ENCODE data around the gene TENM4. TPM values are rescaled to one million over a fixed set of nuclear protein-coding genes. Genes with fewer than 3 reads are reported as not detected.

The TENM4 gene
- polyA plus RNA-seq, 1 experiment: 0.39 TPM

GRCh38 chr11:78730267-78730824 lies 710.5 kb downstream of the TENM4 start:
- no peaks in the 10 kb centered on the region for H3K27me3 ChIP-seq (ENCODE audit: control insufficient read depth, insufficient read depth, low read length)
- DNase-seq (ENCODE audit: low read depth): no peak
- no peak for TF ChIP-seq CTCF (IDR thresholded peaks at IDR 0.05; ENCODE audit: insufficient read depth, low read depth, low read length)
- no peaks in the 10 kb centered on the region for H3K36me3 ChIP-seq (ENCODE audit: control insufficient read depth, insufficient read depth, low read length)
- no peak overlapping the region for H3K4me3 ChIP-seq (ENCODE audit: low read depth, low read length)
- CTCF ChIA-PET: interaction anchor here (1.1 to 1.4 kb wide), 2 partner anchors 13 to 15 kb away, joined by 3 to 4 read pairs; no protein-coding TSS in a partner anchor
- POLR2A ChIA-PET: no interaction called here

GRCh38 chr11:78727816-78728215 lies 713.0 kb downstream of the TENM4 start:
- no peak for DNase-seq (ENCODE audit: low read depth)
- ChIA-PET POLR2A (no interaction called here), CTCF (interaction anchor here (0.7 kb wide), 1 partner anchor 216 kb away, joined by 4 read pairs; no protein-coding TSS in a partner anchor)
- Histone ChIP-seq H3K4me3 (ENCODE audit: low read depth, low read length) (no peak overlapping the region), H3K27me3 (ENCODE audit: control insufficient read depth, insufficient read depth, low read length) (no peaks in the 10 kb centered on the region), H3K36me3 (ENCODE audit: control insufficient read depth, insufficient read depth, low read length) (no peaks in the 10 kb centered on the region)
- no peak for TF ChIP-seq CTCF (IDR thresholded peaks at IDR 0.05; ENCODE audit: insufficient read depth, low read depth, low read length)

GRCh38 chr11:78725200-78725599 lies 715.6 kb downstream of the TENM4 start:
- Histone ChIP-seq H3K36me3 (ENCODE audit: control insufficient read depth, insufficient read depth, low read length) (no peaks in the 10 kb centered on the region), H3K27me3 (ENCODE audit: control insufficient read depth, insufficient read depth, low read length) (no peaks in the 10 kb centered on the region), H3K4me3 (ENCODE audit: low read depth, low read length) (no peak overlapping the region)
- no peak for DNase-seq (ENCODE audit: low read depth)
- ChIA-PET CTCF (interaction anchor here (0.8 to 3.2 kb wide), 3 partner anchors 9 to 13 kb away, joined by 3 to 14 read pairs (median 3); no protein-coding TSS in a partner anchor), POLR2A (no interaction called here)
- TF ChIP-seq CTCF (IDR thresholded peaks at IDR 0.05; ENCODE audit: insufficient read depth, low read depth, low read length): no peak

DNA sequence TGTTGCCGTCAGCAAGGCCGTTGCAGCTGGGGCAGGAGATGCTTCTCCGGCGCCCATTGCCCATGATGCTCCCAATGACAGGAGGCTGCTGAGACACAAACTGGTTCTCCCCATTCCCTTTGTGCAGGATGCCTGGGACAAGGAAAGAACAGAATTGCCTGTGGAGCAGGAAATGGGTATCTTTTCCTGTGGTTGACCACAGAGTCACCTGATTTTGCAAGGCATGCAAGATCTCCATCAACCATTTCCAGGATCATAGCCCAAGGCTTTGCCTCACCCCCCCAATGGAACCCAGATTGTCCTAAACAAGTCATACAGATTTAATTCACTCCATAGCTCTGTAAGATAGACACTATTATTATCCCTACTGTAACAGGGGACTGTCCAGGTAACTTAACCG lies 718.0 kb downstream of the TENM4 start:
- ChIA-PET CTCF (interaction anchor here (1.2 to 3.2 kb wide), 4 partner anchors 7 to 77 kb away, joined by 3 to 14 read pairs (median 6); no protein-coding TSS in a partner anchor), POLR2A (no interaction called here)
- TF ChIP-seq CTCF (IDR thresholded peaks at IDR 0.05; ENCODE audit: insufficient read depth, low read depth, low read length): no peak
- no peaks in the 10 kb centered on the region for H3K27me3 ChIP-seq (ENCODE audit: control insufficient read depth, insufficient read depth, low read length)
- H3K4me3 ChIP-seq (ENCODE audit: low read depth, low read length): no peak overlapping the region
- no peaks in the 10 kb centered on the region for H3K36me3 ChIP-seq (ENCODE audit: control insufficient read depth, insufficient read depth, low read length)
- DNase-seq (ENCODE audit: low read depth): no peak

- POLR2A ChIA-PET: no interaction called here
- no peaks in the 10 kb centered on the region for H3K36me3 ChIP-seq (ENCODE audit: control insufficient read depth, insufficient read depth, low read length)
- no peak for TF ChIP-seq CTCF (IDR thresholded peaks at IDR 0.05; ENCODE audit: insufficient read depth, low read depth, low read length)
- H3K27me3 ChIP-seq (ENCODE audit: control insufficient read depth, insufficient read depth, low read length): no peaks in the 10 kb centered on the region
- H3K4me3 ChIP-seq (ENCODE audit: low read depth, low read length): no peak overlapping the region
- CTCF ChIA-PET: interaction anchor here (2.7 to 7.8 kb wide), 2 partner anchors 74 to 75 kb away, joined by 8 to 77 read pairs; no protein-coding TSS in a partner anchor
- DNase-seq (ENCODE audit: low read depth): no peak
These were observed 720.4 kb downstream of the TENM4 start for GRCh38 chr11:78720281-78720989.

Measured in BJ (cell line).